Stimulated activated CD8-positive, alpha-beta memory T cell treated with anti-CD3 and anti-CD28 coated beads, Interleukin-7, amount 100 ng/mL, for 48 hours (primary cell): ENCODE data around the gene MAGEB16.

Experiments used
- DNase-seq, 2 donors: peaks; one replicate each; pipeline ENCODE4 v3.0.0-alpha.2; 2020; ENCODE audit warnings: low read depth in 1 of 2; ENCODE audit errors: extremely low read depth in 1 of 2

The MAGEB16 gene

DNA sequence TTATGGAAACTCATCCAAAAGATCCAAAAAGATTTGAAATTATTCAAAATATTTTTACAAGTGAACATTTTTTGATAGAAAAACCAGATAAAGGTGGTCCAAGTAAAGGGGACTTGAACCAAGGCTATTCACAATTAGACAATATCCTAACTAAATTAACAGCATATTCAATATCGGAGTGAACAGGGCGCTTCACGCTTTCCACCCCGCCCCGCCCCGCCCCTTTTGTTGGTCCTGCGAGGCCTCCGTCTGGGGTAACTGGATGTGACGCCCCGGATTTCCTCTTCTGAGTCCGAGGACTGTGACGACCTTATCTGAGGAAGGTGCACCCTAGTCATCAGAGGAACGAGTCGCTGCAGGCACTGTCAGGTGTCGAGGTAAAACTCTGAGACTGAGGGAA lies at the start of gene MAGEB16:
TSS of gene MAGEB16 (plus strand) at position 301 of the 400 bp plus-strand sequence. CDS start 3,855 bp downstream, outside the sequence.
- no peak for DNase-seq

DNA sequence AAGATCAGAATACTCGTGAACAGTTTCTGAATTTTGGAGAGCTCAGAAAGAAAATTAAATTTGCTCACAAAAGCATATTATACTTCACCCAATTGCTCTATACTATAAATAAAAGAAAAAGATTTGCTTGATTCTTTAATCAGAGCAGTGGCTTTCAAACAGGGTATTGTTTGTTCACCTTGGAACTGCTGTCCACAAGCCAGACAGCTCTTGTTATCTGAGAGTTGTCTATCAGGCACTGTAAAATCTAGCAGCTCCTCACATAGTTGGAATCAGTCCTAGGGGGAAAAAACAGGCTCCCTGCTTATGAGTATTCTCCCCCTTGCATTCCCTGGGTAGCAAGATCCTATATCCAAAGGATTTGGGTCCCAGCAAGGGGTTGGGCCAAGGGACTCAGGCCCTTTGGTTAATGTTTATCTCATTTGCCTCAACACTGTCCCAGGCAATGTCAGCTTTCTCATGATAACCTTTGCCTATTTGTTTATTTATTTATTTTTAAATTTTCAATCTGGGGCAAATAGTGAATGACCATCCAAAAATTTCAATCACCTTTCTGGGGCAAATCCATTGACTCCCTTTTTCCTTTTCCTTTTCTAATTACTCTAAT lies 24.1 kb upstream of the MAGEB16 start:
- DNase-seq: no peak

DNA sequence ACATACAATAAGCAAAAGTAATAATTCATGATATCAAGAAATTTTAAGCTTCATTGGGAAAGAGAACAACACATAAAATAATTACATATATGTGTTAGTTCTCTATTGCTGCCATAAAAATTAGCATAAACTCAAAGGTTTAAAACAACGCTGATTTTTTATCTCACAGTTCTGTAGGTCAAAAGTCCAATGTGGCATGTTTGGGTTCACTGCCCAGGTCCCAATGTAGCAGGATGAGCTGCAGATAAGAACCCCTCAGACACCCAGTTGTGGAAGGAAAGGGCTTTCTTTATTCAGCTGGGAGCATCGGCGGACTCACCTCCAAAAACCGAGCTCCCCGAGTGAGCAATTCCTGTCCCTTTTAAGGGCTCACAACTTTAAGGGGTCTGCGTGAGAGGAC lies 13.1 kb upstream of the MAGEB16 start:
- no peak for DNase-seq

DNA sequence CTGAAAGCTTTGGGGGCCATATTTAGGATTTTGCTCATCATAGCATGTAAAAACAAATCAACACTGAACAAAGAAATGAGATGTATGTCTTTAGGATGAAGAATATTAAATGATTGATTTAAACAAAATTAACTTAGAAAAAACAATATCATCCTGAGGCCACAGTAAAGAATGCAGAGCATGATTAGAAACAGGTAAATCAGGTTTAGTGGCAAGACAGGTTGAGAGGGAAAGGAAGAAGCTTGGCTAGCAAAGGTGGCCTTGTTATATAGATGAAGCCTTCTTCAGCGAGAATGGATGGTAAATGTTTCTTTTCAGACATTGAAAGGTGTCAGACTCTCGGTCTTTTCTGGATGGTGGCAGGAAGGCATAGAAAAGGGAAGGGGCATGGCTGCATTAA lies 11.9 kb upstream of the MAGEB16 start:
- DNase-seq: no peak

DNA sequence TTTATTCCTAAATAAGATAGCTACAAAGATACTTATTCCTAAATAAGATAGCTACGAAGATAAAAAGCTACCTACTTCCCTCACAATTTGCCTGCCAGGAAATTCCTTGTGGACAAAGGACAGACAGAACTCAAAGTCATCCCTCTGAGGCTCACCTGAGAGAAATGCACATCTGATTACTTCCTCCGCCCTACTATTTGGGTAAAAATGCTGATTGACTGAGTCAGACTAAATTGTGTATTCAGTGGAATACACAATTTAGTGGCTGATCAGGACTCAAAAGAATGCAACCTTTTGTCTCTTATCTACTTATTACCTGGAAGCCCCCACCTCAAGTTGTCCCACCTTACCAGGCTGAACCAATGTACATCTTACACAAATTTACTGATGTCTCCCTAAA lies 10.3 kb upstream of the MAGEB16 start:
- DNase-seq: no peak

DNA sequence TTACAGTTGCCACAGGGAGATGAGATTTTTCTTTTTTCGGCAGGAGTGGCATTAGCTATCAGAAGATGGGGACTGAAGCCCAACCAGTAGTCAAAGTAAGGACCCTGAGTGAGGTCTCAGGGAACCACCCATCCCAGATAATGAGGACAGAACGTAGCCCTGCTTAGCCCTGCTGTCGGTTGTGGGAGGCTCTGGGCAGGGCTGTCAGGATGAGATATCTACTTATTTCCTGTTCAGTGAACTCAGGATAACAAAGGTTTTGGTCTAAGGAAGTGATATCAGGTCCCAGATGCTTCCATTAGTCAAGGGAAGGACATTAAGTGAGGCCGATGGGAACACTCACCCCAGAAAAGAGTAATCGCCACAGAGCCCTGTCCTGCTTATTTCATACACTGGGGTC lies 2.3 kb downstream of the MAGEB16 start:
- no peak for DNase-seq

DNA sequence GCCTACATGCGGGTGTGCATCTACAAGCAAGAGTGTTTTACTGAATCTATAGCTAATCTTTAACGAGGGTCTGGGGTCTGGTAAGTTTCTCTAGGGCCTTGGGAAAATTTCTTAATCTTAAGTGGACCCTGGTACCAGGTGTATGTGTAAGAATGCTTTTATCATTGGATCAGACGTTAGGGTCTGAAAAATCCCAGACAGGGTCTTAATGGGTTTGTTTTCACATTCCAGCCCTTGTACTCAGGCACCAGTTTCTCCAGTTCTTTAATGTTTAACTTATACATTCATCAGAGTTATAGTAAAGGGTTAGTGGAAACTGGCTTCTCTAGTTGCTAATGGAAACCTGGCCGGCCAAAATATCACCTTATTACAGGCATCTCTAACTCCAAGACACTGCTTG lies 11.6 kb downstream of the MAGEB16 start:
- DNase-seq: no peak

DNA sequence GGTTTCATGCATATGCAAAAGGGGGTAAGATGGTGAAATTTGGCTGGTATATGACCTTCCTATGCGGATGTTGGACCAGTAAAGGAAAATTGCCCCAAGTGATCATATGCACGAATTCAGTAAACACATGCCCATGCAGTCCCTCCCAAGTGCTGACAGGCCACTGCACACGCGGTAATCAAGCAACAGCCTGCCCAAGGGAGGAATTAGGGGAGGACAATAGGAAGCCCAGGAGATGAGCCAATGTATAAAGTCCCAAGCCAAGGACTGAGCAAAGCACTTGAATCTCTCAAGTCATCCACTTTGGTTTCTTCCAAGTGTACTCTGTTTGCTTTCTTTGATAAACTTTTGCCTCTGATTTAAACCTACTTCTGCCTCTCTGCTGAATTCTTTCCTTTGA lies 21.1 kb downstream of the MAGEB16 start:
- no peak for DNase-seq

DNA sequence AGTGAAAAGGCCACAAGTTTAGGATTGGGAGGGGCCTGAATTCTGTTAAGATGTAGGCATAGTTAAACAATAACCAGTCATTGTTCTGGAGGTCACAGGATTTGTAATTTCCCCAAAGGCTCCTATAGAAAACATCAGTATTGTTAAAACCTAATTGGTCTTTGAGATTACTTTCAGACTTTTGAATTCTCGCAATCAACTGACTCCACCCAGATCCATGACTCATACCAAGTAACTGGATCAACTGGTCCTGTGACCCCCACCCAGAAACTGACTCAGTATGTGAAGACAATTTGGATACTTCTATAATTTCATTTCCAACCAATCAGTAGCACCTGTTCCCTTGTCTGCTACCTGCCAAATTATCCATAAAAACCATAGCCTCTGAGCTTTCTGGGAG lies 28.4 kb downstream of the MAGEB16 start:
- no peak for DNase-seq

DNA sequence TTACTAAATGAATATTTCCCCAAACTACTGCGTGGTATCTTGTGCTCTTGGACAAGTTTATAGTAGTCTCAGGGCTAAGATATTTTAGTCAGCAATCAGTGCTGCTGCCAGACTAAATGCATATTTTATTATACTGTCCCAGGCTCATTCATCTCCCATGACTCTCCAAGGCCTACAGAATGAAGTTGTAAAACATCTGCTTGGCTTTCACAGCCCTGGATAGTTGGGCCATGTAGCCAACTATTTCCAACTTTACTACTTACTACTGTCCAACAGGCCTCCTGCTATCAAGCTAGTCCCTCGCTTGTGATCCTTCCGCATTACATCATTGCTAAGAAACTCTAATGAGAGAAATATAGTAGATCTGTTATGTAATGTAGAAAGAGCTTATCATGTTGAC lies 31.4 kb downstream of the MAGEB16 start:
- DNase-seq: no peak

DNA sequence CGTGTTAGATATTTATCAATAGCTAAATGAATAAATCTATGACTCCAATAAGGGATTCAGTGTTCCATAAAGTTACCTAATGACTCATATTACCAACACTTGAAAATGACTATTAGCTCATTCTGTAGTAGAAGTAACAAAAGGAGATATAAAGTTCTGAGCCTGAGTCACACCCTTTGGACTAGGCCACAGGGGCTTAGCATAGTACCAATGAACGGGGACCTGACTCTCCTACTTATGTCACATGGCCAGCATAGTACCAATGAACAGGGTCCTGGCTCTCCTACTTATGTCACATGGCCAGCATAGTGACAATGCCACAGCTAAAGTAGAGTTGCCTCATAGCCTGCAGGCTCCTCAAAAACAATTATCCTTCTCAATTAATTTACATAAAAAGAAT lies 43.7 kb downstream of the MAGEB16 start:
- DNase-seq: no peak

DNA sequence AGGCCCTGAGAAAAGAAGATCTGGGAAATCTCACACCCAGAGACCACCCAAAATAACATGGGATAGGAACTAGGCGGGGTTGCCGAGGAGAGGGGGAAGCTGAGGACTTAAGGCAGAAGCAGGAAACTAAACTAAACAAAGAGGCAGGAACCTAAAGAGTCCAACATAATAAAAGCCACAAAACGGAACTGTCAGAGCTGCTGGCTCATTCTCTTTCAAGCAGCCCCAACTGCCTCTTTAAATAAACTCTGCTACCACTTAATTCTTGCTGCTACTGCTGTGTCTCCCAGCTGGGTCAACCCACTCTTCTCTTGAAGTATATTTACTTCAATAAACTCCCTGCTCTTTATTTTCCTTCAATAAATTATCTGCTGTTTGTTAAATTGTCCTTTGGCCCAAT lies 44.5 kb downstream of the MAGEB16 start:
- no peak for DNase-seq

DNA sequence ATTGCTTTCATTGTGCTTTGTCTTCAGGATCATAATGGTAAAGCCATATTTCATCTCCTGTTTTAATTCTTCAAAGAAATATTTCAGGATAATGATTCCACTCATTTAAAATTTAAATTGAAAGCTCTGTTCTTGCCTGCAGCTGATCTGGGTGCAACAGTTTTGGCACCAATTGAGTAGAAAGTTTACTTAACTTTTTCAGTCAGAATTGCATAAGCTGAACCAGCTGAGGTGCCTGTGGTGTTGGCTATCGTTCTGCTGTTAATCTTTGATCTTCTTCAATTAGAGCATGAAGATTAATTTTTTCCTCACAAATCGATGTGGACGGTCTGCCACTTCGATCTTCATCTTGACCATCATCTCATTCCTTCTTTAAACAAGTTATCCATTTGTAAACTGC lies 49.6 kb downstream of the MAGEB16 start:
- DNase-seq: no peak
